Gastrocnemius medialis (tissue), 4 donors: ENCODE measurements around the gene YIF1B.

ENCODE experiments used
- POLR2A ChIP-seq, 2 donors: fragments of 450-650 bp; IDR thresholded peaks; one replicate each; pipeline ENCODE4 v1.6.1; 2017; ENCODE audit warnings: antibody characterized with exemption in 2 of 2, mild to moderate bottlenecking in 2 of 2, moderate library complexity in 2 of 2
- TF ChIP-seq, protein P1 (sequence below), 5 experiments: fragments of 450-650 bp in 3 of 5; fragments of 200-600 bp in 2 of 5; sonication (generic) in 2 of 5; IDR thresholded peaks in 4 of 5; conservative IDR thresholded peaks in 1 of 5; 1 replicate in 4 of 5; 2 replicates in 1 of 5; pipeline ENCODE4 v1.5.1; 2016 to 2019; ENCODE audit warnings: antibody characterized with exemption in 5 of 5, mild to moderate bottlenecking in 3 of 5, moderate library complexity in 3 of 5

DNA sequence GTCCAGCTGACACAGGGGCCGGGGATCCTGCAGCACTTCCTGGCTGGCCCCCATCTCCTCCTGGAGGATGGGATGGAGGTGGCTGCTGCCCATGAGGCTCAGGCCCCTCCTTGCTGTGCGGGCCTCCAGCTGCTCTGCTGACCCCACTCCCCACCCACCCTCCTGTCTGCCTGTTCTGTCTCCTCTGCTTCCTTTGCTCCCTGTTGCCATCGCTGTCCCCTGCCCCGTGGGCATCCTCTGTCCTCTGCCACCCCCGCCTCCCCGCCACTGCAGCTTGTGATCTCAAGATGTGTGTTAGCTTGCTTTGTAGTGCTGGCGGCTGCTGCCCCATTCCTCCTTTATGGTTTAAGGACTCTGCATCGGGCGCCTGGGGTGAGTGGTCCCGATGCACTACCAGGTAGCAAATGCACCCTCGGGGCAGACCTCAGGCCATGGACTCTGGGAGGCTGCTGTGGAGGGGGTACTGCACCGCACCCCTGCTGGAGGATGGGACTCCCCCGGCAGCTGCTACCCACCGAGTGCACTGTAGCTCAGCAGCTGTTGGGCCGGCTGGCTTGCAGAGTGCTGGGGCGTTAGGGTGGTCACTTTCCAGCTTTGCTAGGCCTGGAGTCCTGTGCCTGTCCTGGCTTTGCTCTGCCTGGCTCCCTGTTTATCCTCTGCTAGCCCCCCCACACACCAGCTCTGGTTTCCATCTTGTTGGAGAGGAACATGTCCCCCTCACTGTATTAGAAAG lies 27.5 kb downstream of the YIF1B start:
- TF ChIP-seq, protein P1, sequence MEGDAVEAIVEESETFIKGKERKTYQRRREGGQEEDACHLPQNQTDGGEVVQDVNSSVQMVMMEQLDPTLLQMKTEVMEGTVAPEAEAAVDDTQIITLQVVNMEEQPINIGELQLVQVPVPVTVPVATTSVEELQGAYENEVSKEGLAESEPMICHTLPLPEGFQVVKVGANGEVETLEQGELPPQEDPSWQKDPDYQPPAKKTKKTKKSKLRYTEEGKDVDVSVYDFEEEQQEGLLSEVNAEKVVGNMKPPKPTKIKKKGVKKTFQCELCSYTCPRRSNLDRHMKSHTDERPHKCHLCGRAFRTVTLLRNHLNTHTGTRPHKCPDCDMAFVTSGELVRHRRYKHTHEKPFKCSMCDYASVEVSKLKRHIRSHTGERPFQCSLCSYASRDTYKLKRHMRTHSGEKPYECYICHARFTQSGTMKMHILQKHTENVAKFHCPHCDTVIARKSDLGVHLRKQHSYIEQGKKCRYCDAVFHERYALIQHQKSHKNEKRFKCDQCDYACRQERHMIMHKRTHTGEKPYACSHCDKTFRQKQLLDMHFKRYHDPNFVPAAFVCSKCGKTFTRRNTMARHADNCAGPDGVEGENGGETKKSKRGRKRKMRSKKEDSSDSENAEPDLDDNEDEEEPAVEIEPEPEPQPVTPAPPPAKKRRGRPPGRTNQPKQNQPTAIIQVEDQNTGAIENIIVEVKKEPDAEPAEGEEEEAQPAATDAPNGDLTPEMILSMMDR (IDR thresholded peaks at IDR 0.05 in 4 of 5, conservative IDR thresholded peaks at IDR 0.05 in 1 of 5) = no peak
- no peak for TF ChIP-seq POLR2A (IDR thresholded peaks at IDR 0.05)
